HT-29 (cell line): Measurements from ENCODE around the gene CERK. TPM values are rescaled to one million over a fixed set of nuclear protein-coding genes. Genes with fewer than 3 reads are reported as not detected.

ENCODE experiments used
- DNase-seq: peaks from one replicate; pipeline ENCODE4 v3.0.0-alpha.2; 2015; ENCODE audit warnings: low spot score
- total RNA-seq: library from RNA; depleted of rRNA; stranded (reverse); fragments of >200 nt; shearing (Covaris generic); gene quantifications from 2 replicates; pipeline ENCODE4 v1.2.3, GENCODE V29; 2014

Gene CERK
- total RNA-seq, 1 experiment from 2014 or later: 18.6 TPM

- DNase-seq: no peak
These were observed 59.0 kb downstream of the CERK start for GRCh38 chr22:46678785-46679700.

- no peak for DNase-seq
These were observed 59.9 kb downstream of the CERK start for GRCh38 chr22:46678003-46678657.

- no peak for DNase-seq
These were observed 60.6 kb downstream of the CERK start for GRCh38 chr22:46677323-46678002.

- no peak for DNase-seq
These were observed 61.2 kb downstream of the CERK start for GRCh38 chr22:46676881-46677280.

DNA sequence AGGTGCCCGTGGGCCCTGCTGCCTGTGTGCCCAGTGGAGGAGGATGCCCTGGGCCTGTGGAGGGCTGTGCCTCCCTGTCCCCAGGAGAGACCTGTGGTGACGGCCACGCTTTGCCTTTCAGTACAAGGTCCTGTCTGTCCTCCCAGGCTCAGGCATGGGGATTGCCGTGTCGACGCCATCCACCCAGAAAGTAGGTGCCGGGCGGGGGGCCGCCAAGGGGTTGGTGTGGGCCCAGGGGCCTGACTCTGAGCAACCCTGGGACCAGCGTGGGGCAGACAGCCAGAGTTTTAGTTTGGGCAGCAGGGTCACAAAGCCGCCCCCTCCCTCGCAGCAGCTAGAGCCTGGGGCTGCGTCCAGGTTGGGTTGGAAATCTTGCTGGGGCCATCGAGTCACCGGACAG, 61.6 kb downstream of the CERK start:
- DNase-seq: no peak

- DNase-seq: no peak
These were observed 62.1 kb downstream of the CERK start for GRCh38 chr22:46675938-46676337.

GRCh38 chr22:46675479-46675878, 62.6 kb downstream of the CERK start:
- DNase-seq: no peak

DNA sequence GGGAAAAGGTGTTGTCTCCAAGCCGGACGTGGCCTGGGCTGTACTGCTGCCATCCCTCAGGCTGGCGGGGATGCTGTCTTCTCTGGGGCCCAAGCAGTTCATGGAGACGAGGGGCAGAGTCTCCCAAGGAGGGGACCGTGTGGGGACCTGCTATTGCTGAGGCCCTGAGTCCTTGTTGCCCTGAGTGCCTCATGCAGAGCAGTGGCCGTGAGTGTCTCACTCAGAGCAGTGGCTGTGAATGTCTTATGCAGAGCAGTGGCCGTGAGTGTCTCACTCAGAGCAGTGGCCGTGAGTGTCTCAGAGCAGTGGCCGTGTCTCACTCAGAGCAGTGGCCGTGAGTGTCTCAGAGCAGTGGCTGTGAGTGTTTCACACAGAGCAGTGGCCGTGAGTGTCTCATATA, 63.1 kb downstream of the CERK start:
- DNase-seq: no peak

GRCh38 chr22:46674367-46674781, 63.7 kb downstream of the CERK start:
- no peak for DNase-seq

DNA sequence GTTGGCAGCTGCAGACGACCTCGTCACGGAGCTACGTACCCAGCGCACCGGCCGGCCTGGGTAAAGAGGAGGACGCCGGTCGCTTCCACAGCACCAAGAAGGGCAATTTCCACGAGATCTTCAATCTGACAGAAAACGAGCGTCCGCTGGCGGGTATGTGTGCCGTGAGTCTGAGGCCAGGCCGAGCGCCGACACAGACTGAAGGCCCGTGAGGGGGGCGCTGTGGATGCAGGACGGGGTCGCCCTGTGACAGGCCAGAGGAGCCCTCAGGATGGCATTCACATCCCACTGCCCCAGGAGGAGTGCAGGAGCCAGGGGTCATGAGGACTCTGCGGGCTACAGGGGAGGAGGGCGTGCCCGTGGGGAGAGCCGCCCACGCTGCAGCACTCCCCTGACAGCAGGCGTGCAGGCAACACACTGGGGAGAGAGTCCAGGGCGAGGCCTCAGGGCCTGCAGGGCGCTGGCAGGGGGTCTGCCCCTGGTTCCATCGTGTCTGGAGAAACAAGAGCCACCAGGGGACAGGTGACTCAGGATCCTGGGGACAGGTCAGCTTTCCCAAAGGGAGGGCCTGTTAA, 64.3 kb downstream of the CERK start:
- DNase-seq: no peak

- DNase-seq: no peak
These were observed 64.8 kb downstream of the CERK start for GRCh38 chr22:46673205-46673604.

GRCh38 chr22:46672731-46673130, 65.3 kb downstream of the CERK start:
- no peak for DNase-seq

DNA sequence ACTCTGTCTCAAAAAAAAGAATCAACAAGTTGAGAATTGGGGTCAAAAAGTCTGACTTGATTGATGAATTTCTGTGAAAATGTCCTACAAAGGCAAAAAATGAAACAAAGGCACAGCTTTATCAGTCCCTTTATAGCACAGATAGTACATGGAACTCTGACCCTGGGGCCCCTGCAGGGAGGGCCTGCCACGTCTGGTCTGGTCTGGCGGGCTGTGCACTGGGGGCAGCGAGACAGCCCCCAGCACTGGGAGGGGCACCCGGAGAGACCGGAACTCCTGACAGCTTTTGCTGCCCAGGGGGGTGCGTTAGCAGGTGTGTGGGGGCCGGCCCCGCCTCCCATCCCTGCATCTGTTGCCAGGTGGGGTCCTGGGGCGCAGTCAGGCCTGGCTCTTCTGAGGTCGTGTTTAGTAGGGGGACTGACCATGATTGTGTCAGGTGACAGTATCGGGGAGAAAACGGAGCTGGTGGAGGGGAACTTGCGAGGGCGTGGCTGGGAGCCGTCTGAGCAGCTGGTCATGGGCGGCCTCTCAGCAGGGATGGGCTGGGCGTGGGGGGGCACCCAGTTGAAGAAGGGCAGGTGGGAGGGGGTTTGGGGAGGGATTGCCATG, 66.1 kb downstream of the CERK start:
- DNase-seq: no peak

GRCh38 chr22:46669201-46669600, 68.9 kb downstream of the CERK start:
- DNase-seq: no peak

- DNase-seq: no peak
These were observed 69.9 kb downstream of the CERK start for GRCh38 chr22:46668116-46668515.

DNA sequence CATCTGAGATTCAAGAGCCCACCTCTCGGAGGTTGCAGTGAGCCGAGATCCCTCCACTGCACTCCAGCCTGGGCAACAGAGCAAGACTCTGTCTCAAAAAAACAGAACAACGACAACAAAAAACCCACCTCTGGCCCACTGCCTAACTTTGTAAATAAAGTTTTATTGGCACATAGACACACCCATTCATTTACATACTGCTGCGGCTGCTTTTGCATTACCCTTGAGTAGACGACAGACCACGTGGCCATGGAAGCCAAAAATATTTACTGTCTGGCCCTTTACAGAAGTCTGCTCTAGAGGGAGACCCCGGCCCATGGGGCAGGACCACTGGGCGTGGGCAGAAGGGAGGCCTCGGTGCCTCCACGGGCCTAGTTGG, 70.8 kb downstream of the CERK start:
- DNase-seq: no peak

DNA sequence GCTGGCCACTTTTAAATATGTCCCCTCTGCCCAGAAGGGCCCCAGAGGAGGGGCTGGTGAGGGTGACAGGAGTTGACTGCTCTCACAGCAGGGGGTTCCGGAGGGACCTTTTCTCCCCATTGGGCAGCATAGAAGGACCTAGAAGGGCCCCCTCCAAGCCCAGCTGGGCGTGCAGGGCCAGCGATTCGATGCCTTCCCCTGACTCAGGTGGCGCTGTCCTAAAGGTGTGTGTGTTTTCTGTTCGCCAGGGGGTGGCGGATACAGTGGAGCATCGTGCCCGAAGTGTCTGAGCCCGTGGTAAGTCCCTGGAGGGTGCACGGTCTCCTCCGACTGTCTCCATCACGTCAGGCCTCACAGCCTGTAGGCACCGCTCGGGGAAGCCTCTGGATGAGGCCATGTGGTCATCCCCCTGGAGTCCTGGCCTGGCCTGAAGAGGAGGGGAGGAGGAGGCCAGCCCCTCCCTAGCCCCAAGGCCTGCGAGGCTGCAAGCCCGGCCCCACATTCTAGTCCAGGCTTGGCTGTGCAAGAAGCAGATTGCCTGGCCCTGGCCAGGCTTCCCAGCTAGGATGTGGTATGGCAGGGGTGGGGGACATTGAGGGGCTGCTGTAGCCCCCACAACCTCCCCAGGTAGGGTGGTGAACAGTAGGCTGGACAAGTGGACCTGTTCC, 71.3 kb downstream of the CERK start:
- no peak for DNase-seq

- DNase-seq: no peak
These were observed 72.2 kb downstream of the CERK start for GRCh38 chr22:46665751-46666280.

- DNase-seq: no peak
These were observed 72.8 kb downstream of the CERK start for GRCh38 chr22:46665151-46665695.

DNA sequence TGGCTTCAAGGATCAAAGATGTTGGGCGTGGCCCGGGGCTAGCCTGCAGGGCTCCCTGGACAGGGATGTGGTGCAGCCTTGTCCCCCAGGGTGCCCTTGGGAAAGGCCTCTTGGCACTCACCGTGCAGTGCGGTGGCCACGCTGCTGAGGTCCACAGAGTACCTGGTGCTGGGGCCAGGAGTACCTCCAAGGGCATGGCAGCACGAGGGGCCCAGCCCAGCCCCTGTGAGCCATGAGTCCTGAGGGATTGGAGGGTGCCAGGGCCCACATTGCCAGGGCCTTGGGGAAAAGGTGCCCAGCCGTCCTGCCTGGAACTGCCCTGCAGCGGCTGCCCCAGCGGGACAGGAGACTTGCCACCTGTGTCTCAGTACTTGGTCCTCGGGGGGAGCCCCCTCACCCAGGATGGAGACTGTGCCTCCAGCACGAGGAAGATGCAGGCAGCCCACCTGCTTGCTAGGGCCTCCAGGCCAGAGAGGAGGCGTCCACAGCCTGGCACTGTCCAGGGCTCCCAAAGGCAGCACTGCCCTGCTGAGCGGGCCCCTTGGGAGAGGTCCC, 73.7 kb downstream of the CERK start:
- DNase-seq: no peak
